ENCODE data around the gene FAM53B. TPM values are rescaled to one million over a fixed set of nuclear protein-coding genes. Genes with fewer than 3 reads are reported as not detected.
"Not testable (repeated sequence)": the region's sequence is repeated elsewhere in the genome, so short reads cannot be mapped to it uniquely, and the experiment has no call there.

FAM53B gene
- total and polyA plus RNA-seq, 3 experiments from 2014 or later = 28.8 to 41.6 (median 29.2) TPM

DNA sequence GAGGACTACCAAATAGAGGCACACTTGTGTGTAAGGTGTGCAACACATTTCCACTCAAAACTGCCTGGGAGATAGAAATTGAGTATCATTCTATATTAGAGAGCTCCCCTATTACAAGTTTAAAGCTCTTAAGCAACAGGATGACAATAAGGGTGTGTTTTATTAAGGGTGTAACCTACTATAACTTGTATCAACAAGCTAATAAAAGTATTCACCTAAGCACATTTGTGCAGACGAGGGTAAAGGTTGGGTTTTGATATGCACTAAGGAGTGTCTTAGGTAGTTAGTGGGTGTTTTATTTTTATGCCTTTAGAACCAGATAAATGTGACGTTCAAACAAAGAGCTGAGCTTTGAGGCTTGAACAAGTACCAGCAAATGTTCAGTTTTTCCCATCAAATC lies 2.8 kb upstream of the FAM53B start:
- POLR2A ChIA-PET = no interaction called here
- no peak overlapping the region for H3K27ac Mint-ChIP-seq

GRCh38 chr10:124746447-124746846 lies 2.3 kb upstream of the FAM53B start:
- Mint-ChIP-seq H3K4me3 (peak overlapping the region in 1 of 7 donors; percentile 93), H3K36me3 (peaks cover 0 to 20% (median 0%) of the 10 kb centered on the region in 3 donors), H3K27ac (peak overlapping the region in 1 of 8 donors; percentile 90), H3K4me1 (peaks cover 27 to 36% (median 34%) of the 10 kb centered on the region in 3 donors)
- not testable (repeated sequence) for H3K27me3 Mint-ChIP-seq; H3K9me3 ChIP-seq (ENCODE audit: low read length); DNase-seq; H3K9me3 Mint-ChIP-seq; H3K4me3 ChIP-seq (ENCODE audit: low read length); H3K36me3 ChIP-seq (ENCODE audit: insufficient read depth, low read length); H3K27me3 ChIP-seq (ENCODE audit: insufficient read depth, low read length, poor library complexity, severe bottlenecking); H3K27ac ChIP-seq (ENCODE audit: low read depth, low read length)
- CTCF ChIA-PET = interaction anchor here (0.8 to 8.9 kb wide), 16 partner anchors 9 to 752 kb away, joined by 3 to 154 read pairs (median 4); no protein-coding TSS in a partner anchor
- H3K4me1 ChIP-seq (ENCODE audit: insufficient read depth, low read length) = peaks cover 22% of the 10 kb centered on the region
- POLR2A ChIA-PET = interaction anchor here (1.1 kb wide), 1 partner anchor 216 kb away, joined by 3 read pairs; no protein-coding TSS in a partner anchor

More for the DNA sequence above, 2.8 kb upstream of the FAM53B start:
- H3K36me3 Mint-ChIP-seq = peaks cover 0 to 23% (median 0%) of the 10 kb centered on the region in 3 donors
- Histone ChIP-seq H3K4me3 (ENCODE audit: low read length) (no peak overlapping the region), H3K4me1 (ENCODE audit: insufficient read depth, low read length) (peaks cover 16% of the 10 kb centered on the region), H3K36me3 (ENCODE audit: insufficient read depth, low read length) (no peaks in the 10 kb centered on the region), H3K27ac (ENCODE audit: low read depth, low read length) (no peak overlapping the region), H3K9me3 (ENCODE audit: low read length) (no peaks in the 10 kb centered on the region), H3K27me3 (ENCODE audit: insufficient read depth, low read length, poor library complexity, severe bottlenecking) (no peaks in the 10 kb centered on the region)
- no peak for DNase-seq
- H3K9me3 Mint-ChIP-seq = no peaks in the 10 kb centered on the region
- peaks cover 0 to 1% of the 10 kb centered on the region in 2 donors for H3K27me3 Mint-ChIP-seq
- CTCF ChIA-PET = interaction anchor here (1.0 to 8.9 kb wide), 9 partner anchors 9 to 221 kb away, joined by 3 to 154 read pairs (median 5); no protein-coding TSS in a partner anchor
- peaks cover 23 to 31% (median 29%) of the 10 kb centered on the region in 3 donors for H3K4me1 Mint-ChIP-seq
- H3K4me3 Mint-ChIP-seq = no peak overlapping the region

DNA sequence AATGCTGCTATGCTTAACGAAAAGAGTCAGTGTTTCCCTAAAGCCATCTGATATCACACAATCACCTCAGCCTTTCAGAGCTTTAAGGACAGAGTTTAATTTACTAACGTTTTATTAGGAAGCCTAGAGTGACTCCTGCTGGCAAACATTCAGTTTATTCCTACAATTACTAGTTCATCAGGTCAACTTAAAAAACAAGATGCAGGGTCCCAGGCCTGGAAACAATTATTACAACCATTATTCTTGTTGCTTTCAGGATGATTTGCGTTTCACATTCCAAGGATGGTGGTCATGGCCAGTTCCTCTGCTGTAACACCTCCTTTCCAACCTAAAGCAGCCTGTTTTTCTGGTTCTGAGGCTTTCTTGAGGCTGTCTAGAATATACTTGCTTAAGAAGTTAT lies 1.5 kb upstream of the FAM53B start:
- Histone ChIP-seq H3K4me3 (ENCODE audit: low read length) (no peak overlapping the region), H3K27me3 (ENCODE audit: insufficient read depth, low read length, poor library complexity, severe bottlenecking) (no peaks in the 10 kb centered on the region), H3K27ac (ENCODE audit: low read depth, low read length) (no peak overlapping the region), H3K4me1 (ENCODE audit: insufficient read depth, low read length) (peaks cover 29% of the 10 kb centered on the region), H3K9me3 (ENCODE audit: low read length) (no peaks in the 10 kb centered on the region), H3K36me3 (ENCODE audit: insufficient read depth, low read length) (no peaks in the 10 kb centered on the region)
- ChIA-PET POLR2A (interaction anchor here (1.1 kb wide), 1 partner anchor 215 kb away, joined by 3 read pairs; no protein-coding TSS in a partner anchor), CTCF (interaction anchor here (0.8 to 8.9 kb wide), 27 partner anchors 10 to 751 kb away, joined by 3 to 154 read pairs (median 4); partner anchors contain the start of gene ABRAXAS2)
- DNase-seq = peak in 2 of 5 donors; percentile 49 to 58
- H3K27me3 Mint-ChIP-seq = peaks cover 0 to 1% of the 10 kb centered on the region in 2 donors
- peak overlapping the region in 6 of 8 donors; percentile 52 to 90 (median 82) for H3K27ac Mint-ChIP-seq
- peak overlapping the region in 6 of 7 donors; percentile 10 to 93 (median 64) for H3K4me3 Mint-ChIP-seq
- H3K4me1 Mint-ChIP-seq = peaks cover 34 to 44% (median 42%) of the 10 kb centered on the region in 3 donors
- H3K36me3 Mint-ChIP-seq = peaks cover 0 to 17% (median 0%) of the 10 kb centered on the region in 3 donors
- no peaks in the 10 kb centered on the region for H3K9me3 Mint-ChIP-seq

DNA sequence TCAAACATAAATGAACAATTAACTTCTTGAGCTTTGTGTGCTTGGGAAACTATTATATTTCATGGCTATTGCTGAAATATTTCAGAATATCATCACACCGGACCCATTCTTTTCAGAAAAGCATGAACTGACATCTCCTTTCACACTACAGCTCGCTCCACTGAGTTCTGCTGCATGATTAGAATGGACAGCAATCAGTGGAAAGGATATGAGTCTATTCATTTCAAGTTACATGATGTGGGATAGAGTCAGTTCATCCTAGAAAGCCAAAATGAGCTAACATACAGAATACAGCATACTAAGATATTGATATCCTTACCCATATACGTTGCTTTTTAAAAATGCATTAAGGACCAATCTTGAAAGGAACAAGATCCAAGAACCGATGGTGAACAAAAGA lies 1.1 kb upstream of the FAM53B start:
- Mint-ChIP-seq H3K9me3 (no peaks in the 10 kb centered on the region), H3K4me3 (peak overlapping the region; percentile 84 to 93 (median 88)), H3K4me1 (peaks cover 38 to 48% (median 46%) of the 10 kb centered on the region in 3 donors), H3K27me3 (peaks cover 0 to 1% of the 10 kb centered on the region in 2 donors), H3K36me3 (peaks cover 0 to 17% (median 0%) of the 10 kb centered on the region in 3 donors), H3K27ac (peak overlapping the region in 7 of 8 donors; percentile 80 to 92 (median 90))
- CTCF ChIA-PET = interaction anchor here (0.8 to 8.9 kb wide), 27 partner anchors 11 to 751 kb away, joined by 3 to 154 read pairs (median 4); partner anchors contain the start of gene ABRAXAS2
- no peak overlapping the region for H3K4me3 ChIP-seq (ENCODE audit: low read length)
- POLR2A ChIA-PET = interaction anchor here (1.4 kb wide), 1 partner anchor 12 kb away, joined by 6 read pairs; no protein-coding TSS in a partner anchor
- H3K36me3 ChIP-seq (ENCODE audit: insufficient read depth, low read length) = no peaks in the 10 kb centered on the region
- no peaks in the 10 kb centered on the region for H3K9me3 ChIP-seq (ENCODE audit: low read length)
- no peak for DNase-seq
- H3K27ac ChIP-seq (ENCODE audit: low read depth, low read length) = no peak overlapping the region
- H3K27me3 ChIP-seq (ENCODE audit: insufficient read depth, low read length, poor library complexity, severe bottlenecking) = no peaks in the 10 kb centered on the region
- H3K4me1 ChIP-seq (ENCODE audit: insufficient read depth, low read length) = peaks cover 34% of the 10 kb centered on the region

DNA sequence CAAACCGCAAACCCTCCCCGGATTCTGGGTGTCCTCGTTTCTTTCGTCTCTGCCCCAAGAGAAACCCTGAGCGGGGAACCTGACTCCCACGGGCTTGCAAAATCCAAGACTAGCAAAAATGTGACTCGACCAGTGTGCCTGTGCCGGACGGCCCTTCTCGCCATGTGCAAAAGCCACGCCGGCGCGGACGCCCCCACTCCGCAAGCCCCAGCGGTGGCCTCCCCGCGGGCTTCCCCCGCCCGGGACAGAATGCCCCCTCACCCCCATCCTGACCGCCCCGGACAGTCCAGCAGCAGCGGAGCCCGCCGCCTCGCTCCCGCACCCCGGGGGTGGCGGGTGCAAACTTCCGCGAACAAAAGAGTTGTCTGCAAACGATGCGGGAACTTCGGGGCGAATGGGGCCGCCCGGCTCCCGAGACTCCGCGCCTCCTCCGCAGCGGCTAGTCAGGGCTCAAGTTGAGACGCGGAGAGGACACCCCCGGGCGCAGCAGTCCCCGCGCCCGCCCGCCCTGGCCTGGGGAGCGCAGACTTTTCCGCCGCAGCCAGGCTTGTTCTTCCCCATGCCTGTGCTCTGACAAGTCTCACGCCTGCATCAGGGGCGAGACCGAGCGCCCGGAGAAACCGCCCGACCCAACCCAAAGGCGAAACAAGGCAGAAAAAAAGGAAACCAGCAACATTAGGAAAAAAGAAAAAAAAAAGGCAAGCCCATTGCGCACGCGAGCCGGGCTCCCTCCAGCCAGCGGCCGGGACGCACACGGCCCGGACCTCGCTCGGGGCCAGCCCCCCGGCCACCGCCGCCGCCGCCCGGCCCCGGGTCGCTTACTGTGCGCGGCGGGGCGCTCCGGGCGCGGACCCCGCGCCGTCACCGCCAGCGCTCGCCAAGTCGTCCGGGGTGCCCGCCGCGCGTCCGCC lies 732 bp downstream of the FAM53B start:
- ChIA-PET POLR2A (interaction anchor here (0.9 to 3.6 kb wide), 3 partner anchors 25 to 95 kb away, joined by 4 to 33 read pairs (median 10); no protein-coding TSS in a partner anchor), CTCF (interaction anchor here (0.6 to 17.4 kb wide), 14 partner anchors 10 to 213 kb away, joined by 3 to 397 read pairs (median 22); no protein-coding TSS in a partner anchor)
- H3K9me3 ChIP-seq (ENCODE audit: low read length) = no peaks in the 10 kb centered on the region
- H3K27me3 ChIP-seq (ENCODE audit: insufficient read depth, low read length, poor library complexity, severe bottlenecking) = no peaks in the 10 kb centered on the region
- Mint-ChIP-seq H3K27me3 (peaks cover 0 to 1% of the 10 kb centered on the region in 2 donors), H3K4me1 (peaks cover 51 to 57% (median 56%) of the 10 kb centered on the region in 3 donors), H3K4me3 (peak overlapping the region; percentile 95 to 100 (median 98)), H3K9me3 (no peaks in the 10 kb centered on the region), H3K36me3 (peaks cover 0 to 18% (median 0%) of the 10 kb centered on the region in 3 donors), H3K27ac (peak overlapping the region; percentile 89 to 98 (median 96))
- peak overlapping the region; percentile 73 for H3K27ac ChIP-seq (ENCODE audit: low read depth, low read length)
- peaks cover 52% of the 10 kb centered on the region for H3K4me1 ChIP-seq (ENCODE audit: insufficient read depth, low read length)
- DNase-seq = peak in 2 of 5 donors; percentile 40 to 60
- H3K4me3 ChIP-seq (ENCODE audit: low read length) = peak overlapping the region; percentile 74
- H3K36me3 ChIP-seq (ENCODE audit: insufficient read depth, low read length) = no peaks in the 10 kb centered on the region

- H3K4me1 Mint-ChIP-seq = peaks cover 60 to 65% (median 65%) of the 10 kb centered on the region in 3 donors
These were observed 1.6 kb downstream of the FAM53B start for GRCh38 chr10:124742413-124743190.

More at GRCh38 chr10:124742413-124743190, 1.6 kb downstream of the FAM53B start:
- no peaks in the 10 kb centered on the region for H3K9me3 Mint-ChIP-seq
- Histone ChIP-seq H3K4me1 (ENCODE audit: insufficient read depth, low read length) (peaks cover 60% of the 10 kb centered on the region), H3K9me3 (ENCODE audit: low read length) (no peaks in the 10 kb centered on the region), H3K4me3 (ENCODE audit: low read length) (peak overlapping the region; percentile 74), H3K27me3 (ENCODE audit: insufficient read depth, low read length, poor library complexity, severe bottlenecking) (no peaks in the 10 kb centered on the region), H3K36me3 (ENCODE audit: insufficient read depth, low read length) (no peaks in the 10 kb centered on the region), H3K27ac (ENCODE audit: low read depth, low read length) (peak overlapping the region; percentile 73)
- no peak for DNase-seq
- ChIA-PET CTCF (interaction anchor here (0.6 to 17.4 kb wide), 27 partner anchors 9 to 281 kb away, joined by 3 to 397 read pairs (median 17); partner anchors contain the start of gene LHPP), POLR2A (interaction anchor here (0.9 to 3.6 kb wide), 7 partner anchors 24 to 115 kb away, joined by 3 to 33 read pairs (median 8); no protein-coding TSS in a partner anchor)
- peak overlapping the region; percentile 95 to 100 (median 98) for H3K4me3 Mint-ChIP-seq
- peak overlapping the region; percentile 89 to 98 (median 96) for H3K27ac Mint-ChIP-seq
- peaks cover 0 to 1% of the 10 kb centered on the region in 2 donors for H3K27me3 Mint-ChIP-seq
- peaks cover 0 to 13% (median 0%) of the 10 kb centered on the region in 3 donors for H3K36me3 Mint-ChIP-seq

Measured in CD8-positive, alpha-beta memory T cell (primary cell).